Measurements from ENCODE around the gene MTRFR.

GRCh38 chr12:123289911-123290310 is 56.7 kb downstream of the MTRFR start:
- TF ChIP-seq ARNT (IDR thresholded peaks at IDR 0.05) (no peak), FOXK2 (IDR thresholded peaks at IDR 0.05) (no peak), FOXA1 (IDR thresholded peaks at IDR 0.05) (no peak), SUZ12 (IDR thresholded peaks at IDR 0.05) (no peak)
